OCI-LY7 (cell line): ENCODE results near the gene MRAP.

Experiments used
- CTCF ChIP-seq: fragments of 200-600 bp; sonication (generic); conservative IDR thresholded peaks from 2 replicates; pipeline ENCODE4 v1.5.1; 2014; ENCODE audit warnings: mild to moderate bottlenecking, antibody characterized with exemption, low read length, moderate library complexity, mixed read lengths
- EZH2phosphoT487 ChIP-seq: fragments of 200-600 bp; sonication (generic); IDR thresholded peaks from 2 replicates; pipeline ENCODE4 v1.6.1; 2018; ENCODE audit warnings: low read depth, borderline replicate concordance, mild to moderate bottlenecking, mixed run types, antibody characterized with exemption, low read length, moderate library complexity, mixed read lengths

GRCh38 chr21:32279377-32279680 is 19.3 kb upstream of the MRAP start:
- TF ChIP-seq CTCF (no peak), EZH2phosphoT487 (no peak)
